HS-5 (cell line): ENCODE measurements around the gene PRTG.
"Not testable (repeated sequence)": the region's sequence is repeated elsewhere in the genome, so short reads cannot be mapped to it uniquely, and the experiment has no call there.

Experiments
- DNase-seq: peaks from one replicate; pipeline ENCODE4 v3.0.0-alpha.2; 2012; ENCODE audit warnings: low read depth

PRTG gene

GRCh38 chr15:55633731-55634130 is 109.2 kb downstream of the PRTG start:
- DNase-seq = no peak

GRCh38 chr15:55632434-55632833 is 110.5 kb downstream of the PRTG start:
- DNase-seq = no peak

DNA sequence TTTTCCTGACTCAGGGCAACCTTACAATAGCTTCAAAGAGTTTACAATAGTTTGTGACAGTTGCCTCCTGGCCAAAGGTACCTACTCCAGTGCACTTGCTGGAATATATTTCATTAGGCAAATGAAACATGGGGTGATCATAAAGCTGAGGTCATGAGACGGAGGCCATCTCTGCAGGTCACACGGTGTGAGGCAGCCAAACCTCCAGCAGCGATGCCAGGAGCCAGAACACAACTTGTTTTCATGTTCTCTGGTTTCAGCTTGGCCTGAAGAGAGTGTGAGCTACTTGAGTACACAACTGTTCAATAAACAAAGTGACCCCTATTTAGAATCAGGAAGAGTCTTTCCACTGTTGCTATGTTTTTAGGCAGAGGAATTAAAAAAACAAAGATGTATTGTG is 112.1 kb downstream of the PRTG start:
- no peak for DNase-seq

DNA sequence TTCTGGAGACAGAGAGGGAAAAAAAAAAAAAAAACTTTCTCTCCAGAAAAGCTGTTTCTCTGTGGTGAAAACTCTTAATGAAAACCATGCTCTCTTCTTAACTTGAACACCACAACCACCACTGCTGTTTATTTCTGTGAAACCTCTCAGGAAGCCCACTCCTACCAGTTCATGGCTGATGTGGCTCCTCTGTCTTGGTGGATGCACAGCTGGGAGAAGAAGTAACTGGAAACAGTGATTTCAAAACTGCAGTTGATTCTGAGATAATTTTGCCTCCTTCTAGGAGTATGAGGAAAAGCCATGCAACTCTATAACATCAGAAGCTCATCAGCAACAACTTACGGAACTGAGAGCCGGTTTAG is 114.6 kb downstream of the PRTG start:
- DNase-seq = no peak

DNA sequence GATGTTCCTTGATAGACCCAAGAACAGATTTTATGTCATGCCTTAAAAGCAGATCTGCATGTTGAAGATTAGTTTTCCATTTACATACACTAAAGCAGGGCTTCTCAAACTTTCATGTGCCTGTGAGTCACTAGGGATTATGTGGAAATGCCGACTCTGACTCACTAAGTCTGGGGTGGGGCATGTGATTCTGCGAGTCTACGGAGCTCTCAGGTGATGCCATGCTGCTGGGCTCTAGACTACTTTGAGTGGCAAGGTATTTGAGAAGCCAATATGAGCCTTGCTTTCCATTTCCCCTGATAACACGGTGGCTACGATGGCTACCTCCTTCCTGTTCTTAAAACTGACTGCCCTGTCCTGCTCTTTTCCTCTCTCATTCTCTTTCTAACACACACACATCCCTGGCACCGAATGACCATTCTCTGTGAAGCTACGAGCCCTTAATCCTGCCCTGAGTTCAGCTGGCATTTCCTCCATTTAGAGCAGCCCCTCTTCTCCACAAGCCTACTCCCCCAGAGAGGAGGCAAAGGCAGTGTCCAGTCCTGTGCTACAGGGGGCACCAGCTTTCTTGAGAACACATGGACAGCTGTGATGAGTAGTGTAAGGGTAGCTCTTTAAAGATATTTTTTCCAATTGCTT is 115.1 kb downstream of the PRTG start:
- DNase-seq = peak; percentile 86

- no peak for DNase-seq
Measured at GRCh38 chr15:55619783-55620182, 123.2 kb downstream of the PRTG start.

DNA sequence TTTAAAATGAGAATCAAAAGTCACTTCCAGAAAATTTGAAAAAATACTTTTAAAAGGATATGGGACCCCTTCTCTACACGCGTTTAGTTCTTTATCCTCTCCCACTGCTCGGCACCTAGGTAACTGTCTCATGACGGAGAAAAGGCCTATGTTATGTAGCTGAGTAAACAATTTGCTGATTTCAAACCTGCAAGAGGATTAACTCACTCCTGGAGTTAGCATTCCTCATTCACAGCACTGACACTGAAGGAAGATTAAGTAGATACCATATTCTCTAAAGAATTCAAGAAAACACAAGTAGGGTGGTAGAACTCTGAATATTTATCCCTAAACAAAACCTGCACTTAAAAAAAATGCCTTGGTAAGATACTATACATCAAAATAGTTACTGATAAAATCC is 124.6 kb downstream of the PRTG start:
- DNase-seq = no peak

GRCh38 chr15:55615445-55615844 is 127.5 kb downstream of the PRTG start:
- DNase-seq = no peak

- DNase-seq = no peak
Measured at GRCh38 chr15:55613727-55614126, 129.2 kb downstream of the PRTG start.

GRCh38 chr15:55606214-55606613 is 136.7 kb downstream of the PRTG start:
- no peak for DNase-seq

- no peak for DNase-seq
Measured at GRCh38 chr15:55601374-55601773, 141.6 kb downstream of the PRTG start.

- DNase-seq = no peak
Measured at GRCh38 chr15:55599439-55599838, 143.5 kb downstream of the PRTG start.

DNA sequence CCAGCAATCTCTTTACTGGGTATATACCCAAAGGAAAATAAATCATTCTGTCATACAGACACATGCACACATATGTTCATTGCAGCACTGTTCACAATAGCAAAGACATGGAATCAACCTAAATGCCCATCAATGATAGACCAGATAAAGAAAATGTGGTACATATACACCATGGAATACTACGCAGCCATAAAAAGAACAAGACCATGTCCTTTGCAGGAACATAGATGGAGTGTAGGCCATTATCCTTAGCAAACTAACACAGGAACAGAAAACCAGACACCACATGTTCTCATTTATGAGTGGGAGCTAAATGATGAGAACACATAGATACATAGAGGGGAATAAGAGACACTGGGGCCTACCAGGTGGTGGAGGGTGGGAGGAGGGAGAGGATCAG is 149.9 kb downstream of the PRTG start:
- not testable (repeated sequence) for DNase-seq

DNA sequence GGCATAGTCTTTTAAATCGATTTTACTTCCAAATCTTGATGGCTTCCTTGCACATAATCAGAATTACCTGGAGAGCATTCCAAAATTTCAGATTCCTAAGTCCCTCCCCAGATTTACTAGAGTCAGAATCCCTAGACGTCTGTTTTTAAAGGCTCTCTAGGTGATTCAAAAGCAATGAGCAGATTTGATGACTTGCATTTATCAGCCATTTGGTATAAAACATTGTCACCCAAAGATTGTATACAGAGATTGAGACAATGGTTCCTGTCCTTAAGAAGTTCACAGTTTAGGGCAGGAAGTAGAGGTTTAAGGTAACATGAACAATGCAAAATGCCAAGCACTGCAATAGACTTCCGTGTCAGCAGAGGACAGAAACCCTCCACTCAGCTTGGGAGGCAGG is 152.2 kb downstream of the PRTG start:
- no peak for DNase-seq

- no peak for DNase-seq
Measured at GRCh38 chr15:55589287-55589686, 153.7 kb downstream of the PRTG start.

DNA sequence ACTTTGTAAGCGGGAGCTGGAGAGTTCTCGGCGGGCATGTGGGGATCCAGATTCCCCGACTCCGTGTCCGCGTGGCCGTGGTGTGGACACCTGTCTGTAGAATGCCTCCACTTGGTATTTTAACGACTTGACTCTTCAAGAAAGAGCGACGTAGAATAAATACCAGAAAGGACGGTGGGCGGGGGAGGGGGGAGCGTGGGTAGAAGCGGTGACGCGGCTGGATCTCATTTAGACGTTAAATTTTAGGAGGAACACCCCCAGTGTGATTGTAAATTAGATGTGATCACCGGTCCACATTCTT is 154.2 kb downstream of the PRTG start:
- DNase-seq = no peak

GRCh38 chr15:55588070-55588814 is 154.7 kb downstream of the PRTG start, which contains the start of gene PYGO1:
Gene PYGO1 (minus strand): TSS chr15:55588345. CDS start chr15:55587883, 462 bp downstream.
- DNase-seq = no peak

- DNase-seq = no peak
Measured at GRCh38 chr15:55587321-55588069, 155.5 kb downstream of the PRTG start.

- no peak for DNase-seq
Measured at GRCh38 chr15:55586808-55587207, 156.1 kb downstream of the PRTG start.

DNA sequence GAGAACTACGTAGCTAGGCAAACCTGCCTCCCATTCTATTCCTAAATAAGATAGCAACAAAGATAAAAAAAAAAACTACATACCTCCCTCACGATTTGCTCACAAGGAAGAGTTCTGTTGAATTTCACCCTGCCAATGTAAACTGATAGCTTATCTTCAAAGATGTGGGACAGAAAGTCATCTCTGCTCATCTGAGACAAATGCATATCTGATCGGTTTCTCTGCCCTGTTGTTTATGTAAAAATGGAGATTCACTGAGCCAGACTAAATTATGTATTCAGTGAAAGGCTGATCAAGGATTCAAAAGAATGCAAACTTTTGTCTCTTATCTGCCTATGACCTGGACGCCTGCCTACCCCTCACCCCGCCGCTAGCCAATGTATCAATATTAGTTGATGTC is 166.0 kb downstream of the PRTG start:
- no peak for DNase-seq

GRCh38 chr15:55574096-55574495 is 168.9 kb downstream of the PRTG start:
- DNase-seq = no peak

DNA sequence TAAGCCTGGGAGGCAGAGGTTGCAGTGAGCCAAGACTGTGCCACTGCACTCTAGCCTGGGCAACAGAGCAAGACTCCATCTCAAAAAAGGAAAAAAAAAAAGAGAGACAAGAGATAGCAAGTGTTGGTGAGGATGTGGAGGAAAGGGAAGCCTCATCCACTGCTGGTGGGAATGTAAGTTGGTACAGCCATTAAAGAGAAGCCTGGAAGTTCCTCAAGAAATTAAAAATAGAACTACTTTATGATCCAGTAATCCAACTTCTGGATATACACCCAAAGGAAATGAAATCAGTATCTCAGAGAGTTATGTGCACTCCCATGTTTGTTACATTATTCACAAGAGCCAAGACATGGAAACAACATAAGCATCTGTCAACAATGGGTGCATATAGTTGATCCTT is 169.7 kb downstream of the PRTG start:
- DNase-seq = no peak
